NAMALWA (cell line): ENCODE measurements around the gene PSENEN.

Experiments used
- DNase-seq: peaks from one replicate; pipeline ENCODE4 v3.0.0-alpha.2; 2015; ENCODE audit warnings: low spot score

Gene PSENEN

GRCh38 chr19:35773020-35773806 is 27.8 kb downstream of the PSENEN start:
- no peak for DNase-seq

DNA sequence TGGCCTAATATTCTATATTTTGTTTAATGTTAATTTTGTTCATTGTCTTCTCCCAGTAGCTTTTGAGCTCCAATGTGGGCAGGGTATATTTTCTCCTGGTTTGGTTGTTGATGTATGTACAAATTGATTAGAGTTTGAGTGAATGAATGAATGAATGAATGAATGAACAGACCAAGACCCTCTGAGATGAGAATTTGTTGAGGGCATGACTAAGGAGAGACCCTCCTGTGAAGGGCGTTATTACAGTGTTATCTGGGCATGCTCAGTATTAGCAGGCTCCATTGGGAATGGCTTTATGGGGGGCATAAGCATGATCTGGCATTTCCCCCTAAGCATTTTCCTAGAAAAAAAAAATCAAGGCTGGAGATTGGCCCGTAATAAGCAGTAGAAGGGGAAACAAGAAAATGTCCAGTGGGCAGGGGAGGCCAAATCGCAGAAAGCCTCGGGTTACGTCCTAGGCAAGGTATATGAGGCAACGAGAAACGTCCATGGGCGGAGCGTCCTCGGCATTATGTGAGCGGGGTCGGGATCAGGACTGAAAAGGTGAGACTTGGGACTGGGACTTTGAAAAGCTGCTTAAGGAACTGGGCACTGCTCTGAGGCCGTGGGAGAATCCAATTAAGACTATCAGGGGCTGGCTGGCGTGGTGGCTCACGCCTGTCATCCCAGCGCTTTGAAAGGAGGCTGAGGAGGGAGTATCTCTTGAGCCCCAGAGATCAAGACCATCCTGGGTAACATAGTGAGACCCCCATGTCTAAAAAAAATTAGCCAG is 29.0 kb downstream of the PSENEN start:
- DNase-seq = no peak

- no peak for DNase-seq
Observed at GRCh38 chr19:35775046-35775297, 29.5 kb downstream of the PSENEN start.

GRCh38 chr19:35775298-35776101 is 30.0 kb downstream of the PSENEN start, which contains the start of gene ARHGAP33:
Gene ARHGAP33 (plus strand): TSS chr19:35775564. CDS start chr19:35775659, 95 bp downstream.
- DNase-seq = peak; percentile 99

- DNase-seq = no peak
Observed at GRCh38 chr19:35776102-35776788, 30.8 kb downstream of the PSENEN start.

DNA sequence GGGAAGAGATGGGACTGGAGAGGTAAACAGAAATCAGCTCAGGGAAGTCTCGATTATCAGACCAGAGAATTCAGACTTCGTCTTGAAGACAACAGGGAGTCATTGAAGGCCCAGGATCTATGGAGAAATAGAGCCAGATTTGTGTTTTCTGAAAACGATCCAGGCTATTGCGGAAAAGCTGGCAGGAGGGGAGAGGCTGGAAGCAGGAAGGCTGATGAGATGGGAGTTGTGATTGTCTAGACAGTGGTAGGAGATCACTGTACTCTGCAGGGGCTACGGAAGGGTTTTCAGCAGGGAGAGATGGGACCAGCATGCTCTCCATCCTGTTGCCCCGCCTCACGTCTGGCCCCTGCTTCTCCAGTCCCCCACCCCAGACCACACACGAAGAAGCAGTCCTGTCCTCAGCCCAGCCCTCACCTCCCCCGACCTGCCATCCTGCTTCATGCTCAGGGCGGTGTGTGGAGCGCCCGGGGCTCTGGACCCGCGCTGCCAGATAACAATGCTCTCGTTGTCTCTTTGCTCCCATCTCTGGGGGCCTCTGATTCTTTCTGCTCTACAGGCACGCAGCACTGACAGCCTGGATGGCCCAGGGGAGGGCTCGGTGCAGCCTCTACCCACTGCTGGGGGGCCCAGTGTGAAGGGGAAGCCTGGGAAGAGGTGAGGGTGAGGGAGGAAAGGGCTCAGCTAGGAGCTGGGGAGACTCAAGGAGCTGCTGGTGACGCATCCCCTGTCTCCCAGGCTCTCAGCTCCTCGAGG is 31.8 kb downstream of the PSENEN start:
- DNase-seq = no peak

GRCh38 chr19:35777961-35778360 is 32.5 kb downstream of the PSENEN start:
- DNase-seq = no peak

GRCh38 chr19:35779033-35779432 is 33.6 kb downstream of the PSENEN start:
- DNase-seq = no peak

GRCh38 chr19:35780058-35780457 is 34.6 kb downstream of the PSENEN start:
- DNase-seq = no peak

DNA sequence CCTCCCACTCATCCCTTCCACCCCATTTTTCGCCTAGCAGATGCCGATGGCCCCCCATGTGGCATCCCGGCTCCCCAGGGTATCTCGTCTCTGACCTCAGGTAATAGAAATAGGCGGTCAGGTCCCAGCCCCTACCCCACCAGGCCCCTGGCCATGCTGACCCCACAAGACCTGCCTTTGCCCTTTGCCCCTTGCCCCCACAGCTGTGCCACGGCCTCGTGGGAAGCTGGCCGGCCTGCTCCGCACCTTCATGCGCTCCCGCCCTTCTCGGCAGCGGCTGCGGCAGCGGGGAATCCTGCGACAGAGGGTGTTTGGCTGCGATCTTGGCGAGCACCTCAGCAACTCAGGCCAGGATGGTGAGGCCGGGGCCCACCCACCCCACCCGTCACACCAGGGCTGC is 35.3 kb downstream of the PSENEN start:
- DNase-seq = no peak

DNA sequence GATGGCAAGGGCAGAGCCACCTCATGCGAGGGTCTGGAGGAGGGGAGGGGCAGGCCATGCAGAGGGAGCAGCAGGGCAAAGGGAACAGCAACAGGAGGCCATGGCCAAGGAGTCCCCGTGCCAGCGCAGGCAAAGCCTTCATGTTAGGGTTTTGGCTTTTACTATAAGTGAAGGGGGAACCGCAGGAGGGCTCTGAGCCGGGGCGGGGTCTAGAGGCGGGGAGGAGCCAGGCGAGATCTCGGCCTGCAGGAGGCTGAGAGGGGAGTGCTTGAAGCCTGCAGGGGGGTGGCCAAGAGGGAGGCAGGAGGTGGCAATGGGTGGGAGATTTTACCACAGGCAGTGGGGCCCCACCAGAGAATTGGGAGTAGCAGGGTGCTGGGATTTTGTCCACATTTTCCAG is 36.2 kb downstream of the PSENEN start:
- DNase-seq = no peak

DNA sequence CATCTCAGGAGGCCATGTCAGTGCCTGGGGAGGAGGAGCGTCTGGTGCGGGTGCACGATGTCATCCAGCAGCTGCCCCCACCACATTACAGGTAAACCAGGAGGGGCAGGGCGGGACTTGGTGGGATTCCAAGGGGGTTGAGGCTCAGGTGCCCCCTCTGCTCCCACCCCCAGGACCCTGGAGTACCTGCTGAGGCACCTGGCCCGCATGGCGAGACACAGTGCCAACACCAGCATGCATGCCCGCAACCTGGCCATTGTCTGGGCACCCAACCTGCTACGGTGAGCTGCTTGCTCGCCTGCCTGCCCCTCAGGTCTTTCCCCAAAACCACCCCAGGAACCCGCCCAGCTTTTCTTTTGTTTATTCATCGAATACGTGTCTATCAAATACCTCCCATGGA is 37.1 kb downstream of the PSENEN start:
- no peak for DNase-seq

- no peak for DNase-seq
Observed at GRCh38 chr19:35783469-35784434, 38.3 kb downstream of the PSENEN start.

GRCh38 chr19:35784503-35785338 is 39.3 kb downstream of the PSENEN start:
- no peak for DNase-seq

DNA sequence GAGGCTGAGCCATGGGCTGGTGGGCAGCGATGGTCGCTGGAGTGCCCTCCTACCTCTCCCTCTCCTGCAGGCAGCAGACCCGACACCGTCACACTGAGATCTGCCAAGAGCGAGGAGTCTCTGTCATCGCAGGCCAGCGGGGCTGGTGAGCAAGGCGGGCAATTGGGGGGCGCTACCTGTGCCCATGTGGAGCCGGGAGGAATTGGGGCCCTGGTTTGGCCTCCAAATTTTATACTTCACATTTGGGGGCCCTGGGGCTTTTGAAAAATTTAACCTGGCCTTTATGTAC is 39.8 kb downstream of the PSENEN start:
- DNase-seq = no peak

DNA sequence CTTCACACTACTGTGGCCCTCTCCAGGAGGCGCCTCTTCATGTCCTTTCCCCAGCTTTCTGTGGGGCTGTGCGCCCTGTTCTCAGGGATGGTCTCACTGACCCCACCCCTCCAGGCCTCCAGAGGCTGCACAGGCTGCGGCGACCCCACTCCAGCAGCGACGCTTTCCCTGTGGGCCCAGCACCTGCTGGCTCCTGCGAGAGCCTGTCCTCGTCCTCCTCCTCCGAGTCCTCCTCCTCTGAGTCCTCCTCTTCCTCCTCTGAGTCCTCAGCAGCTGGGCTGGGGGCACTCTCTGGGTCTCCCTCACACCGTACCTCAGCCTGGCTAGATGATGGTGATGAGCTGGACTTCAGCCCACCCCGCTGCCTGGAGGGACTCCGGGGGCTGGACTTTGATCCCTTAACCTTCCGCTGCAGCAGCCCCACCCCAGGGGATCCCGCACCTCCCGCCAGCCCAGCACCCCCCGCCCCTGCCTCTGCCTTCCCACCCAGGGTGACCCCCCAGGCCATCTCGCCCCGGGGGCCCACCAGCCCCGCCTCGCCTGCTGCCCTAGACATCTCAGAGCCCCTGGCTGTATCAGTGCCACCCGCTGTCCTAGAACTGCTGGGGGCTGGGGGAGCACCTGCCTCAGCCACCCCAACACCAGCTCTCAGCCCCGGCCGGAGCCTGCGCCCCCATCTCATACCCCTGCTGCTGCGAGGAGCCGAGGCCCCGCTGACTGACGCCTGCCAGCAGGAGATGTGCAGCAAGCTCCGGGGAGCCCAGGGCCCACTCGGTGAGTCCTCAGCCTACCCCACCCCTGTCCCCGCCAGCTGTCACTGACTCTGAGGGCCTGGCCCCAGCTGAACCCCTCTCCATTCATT is 41.1 kb downstream of the PSENEN start:
- DNase-seq = no peak

- no peak for DNase-seq
Observed at GRCh38 chr19:35787227-35787799, 41.9 kb downstream of the PSENEN start.
